ENCODE results near the gene VPS4A. TPM values are rescaled to one million over a fixed set of nuclear protein-coding genes. Genes with fewer than 3 reads are reported as not detected.

The VPS4A gene
- total and polyA plus RNA-seq, 2 of the 8 experiments (the other 6 are each of a cell fraction or from before 2014, with no cell fraction given): 14.1 to 24.1 TPM

DNA sequence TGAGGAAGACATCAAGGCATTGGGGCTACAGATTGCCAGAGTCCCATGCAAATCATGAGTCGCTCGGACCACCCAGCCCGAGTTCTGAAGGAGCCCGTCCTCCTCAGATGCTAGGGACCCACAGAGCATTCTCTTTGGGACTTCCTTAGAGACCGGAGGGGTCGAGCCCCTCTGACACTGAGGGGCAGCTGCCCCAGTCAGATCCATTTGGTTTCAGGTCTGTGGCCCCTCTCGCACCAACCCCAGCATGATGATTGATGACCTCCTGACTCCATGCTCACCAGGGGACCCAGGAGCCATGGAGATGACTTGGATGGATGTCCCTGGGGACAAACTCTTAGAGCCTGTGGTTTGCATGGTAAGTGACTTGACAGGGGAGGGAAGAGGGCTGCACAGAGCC is 11.2 kb downstream of the VPS4A start:
- CTCF ChIA-PET (ENCODE audit: partially characterized antibody): interaction anchor here (3.4 kb wide), 1 partner anchor 16 kb away, joined by 10 read pairs; the partner anchor contains the start of genes COG8 and NIP7
- H3K36me3 ChIP-seq (ENCODE audit: control insufficient read depth in 2 of 4, insufficient read depth in 4 of 4, low read length in 3 of 4): peaks cover 26 to 84% (median 53%) of the 10 kb centered on the region in 4 experiments
- peaks cover 9 to 37% of the 10 kb centered on the region in 2 experiments for H4K20me1 ChIP-seq (replicated peaks in 1 of 2; ENCODE audit: control insufficient read depth in 1 of 2, insufficient read depth in 2 of 2, low read length in 2 of 2)
- TF ChIP-seq SIRT6 (IDR thresholded peaks at IDR 0.05; ENCODE audit: low read length): no peak
- TF ChIP-seq KDM5A (IDR thresholded peaks at IDR 0.05; ENCODE audit: low read length): no peak
- TF ChIP-seq TAF7 (optimal IDR thresholded peaks at IDR 0.05; ENCODE audit: borderline replicate concordance, low read depth, low read length): no peak
- TF ChIP-seq SP4 (IDR thresholded peaks at IDR 0.05; ENCODE audit: low read length): no peak
- TF ChIP-seq TCF12 (IDR thresholded peaks at IDR 0.05; ENCODE audit: low read depth, low read length): no peak
- TF ChIP-seq YY1 (IDR thresholded peaks at IDR 0.05; ENCODE audit: low read depth, low read length): no peak
- TF ChIP-seq POLR2A (IDR thresholded peaks at IDR 0.05; ENCODE audit: control extremely low read depth in 1 of 2, low read depth in 2 of 2, low read length in 2 of 2): no peak
- TF ChIP-seq, protein P1, sequence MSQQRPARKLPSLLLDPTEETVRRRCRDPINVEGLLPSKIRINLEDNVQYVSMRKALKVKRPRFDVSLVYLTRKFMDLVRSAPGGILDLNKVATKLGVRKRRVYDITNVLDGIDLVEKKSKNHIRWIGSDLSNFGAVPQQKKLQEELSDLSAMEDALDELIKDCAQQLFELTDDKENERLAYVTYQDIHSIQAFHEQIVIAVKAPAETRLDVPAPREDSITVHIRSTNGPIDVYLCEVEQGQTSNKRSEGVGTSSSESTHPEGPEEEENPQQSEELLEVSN (IDR thresholded peaks at IDR 0.05): no peak
- no peak for TF ChIP-seq RBBP5 (IDR thresholded peaks at IDR 0.05; ENCODE audit: borderline replicate concordance, low read depth, low read length)
- TF ChIP-seq RAD21 (IDR thresholded peaks at IDR 0.05 in 1 of 2, conservative IDR thresholded peaks at IDR 0.05 in 1 of 2; ENCODE audit: low read depth in 2 of 2, low read length in 2 of 2): no peak
- no peak for TF ChIP-seq HDAC6 (IDR thresholded peaks at IDR 0.05; ENCODE audit: low read depth, low read length)
- no peak for TF ChIP-seq RNF2 (IDR thresholded peaks at IDR 0.05; ENCODE audit: borderline replicate concordance, low read depth, low read length, missing control alignments, poor library complexity, severe bottlenecking)
- no peak for TF ChIP-seq NANOG (IDR thresholded peaks at IDR 0.05; ENCODE audit: insufficient read depth, low read depth, low read length, poor library complexity, severe bottlenecking)

More for the DNA sequence above, 11.2 kb downstream of the VPS4A start:
- no peaks in the 10 kb centered on the region for H3K27me3 ChIP-seq (replicated peaks in 1 of 4; ENCODE audit: control insufficient read depth in 3 of 4, extremely low read depth in 1 of 4, insufficient read depth in 3 of 4, low read length in 3 of 4)
- H3K4ac ChIP-seq (replicated peaks; ENCODE audit: insufficient read length, low read depth, low read length): no peak overlapping the region
- no peak overlapping the region for H2AK5ac ChIP-seq (ENCODE audit: low read depth, low read length)
- H2BK5ac ChIP-seq (ENCODE audit: low read depth, low read length): no peak overlapping the region
- no peak overlapping the region for H2BK120ac ChIP-seq (replicated peaks; ENCODE audit: low read depth, low read length)
- H4K8ac ChIP-seq (ENCODE audit: extremely low read depth, insufficient read depth, low read length): no peak overlapping the region
- no peak for DNase-seq (ENCODE audit: low read depth in 1 of 2, low spot score in 2 of 2)
- no peak overlapping the region for H4K91ac ChIP-seq (replicated peaks; ENCODE audit: insufficient read length, low read length)
- no peak overlapping the region for H2BK12ac ChIP-seq (ENCODE audit: low read depth, low read length)
- H2BK15ac ChIP-seq (ENCODE audit: low read length): no peak overlapping the region
- no peak for FAIRE-seq
- no peaks in the 10 kb centered on the region for H3K4me1 ChIP-seq (replicated peaks in 1 of 4; ENCODE audit: control insufficient read depth in 3 of 4, insufficient read depth in 4 of 4, low read length in 3 of 4)
- H3K23ac ChIP-seq (ENCODE audit: insufficient read length): no peak overlapping the region
- H3K9me3 ChIP-seq (ENCODE audit: insufficient read depth in 2 of 2, low read depth in 1 of 2, low read length in 1 of 2): no peaks in the 10 kb centered on the region
- H3K4me3 ChIP-seq (ENCODE audit: extremely low read depth in 1 of 4, insufficient read depth in 2 of 4, low read depth in 3 of 4, low read length in 4 of 4): no peak overlapping the region
- peaks cover 0 to 41% of the 10 kb centered on the region in 2 experiments; a peak in 3 of 4 replicates for H3K79me2 ChIP-seq (ENCODE audit: control insufficient read depth in 1 of 2, insufficient read depth in 2 of 2, low read length in 2 of 2)
- no peak overlapping the region for H3K27ac ChIP-seq (ENCODE audit: low read depth, low read length)
- H2AFZ ChIP-seq (ENCODE audit: low read length): no peak overlapping the region
- WGBS, 2 experiments (ENCODE audit: extremely low coverage in 1 of 2, insufficient coverage in 1 of 2, insufficient read length in 1 of 2, insufficient replicate concordance in 2 of 2, low coverage in 1 of 2, low lambda C conversion rate in 2 of 2, missing lambda C conversion rate in 1 of 2): 96% methylated on average over 7 of the region's 7 CpGs; no CpG with 5 or more reads in 1 of the 2 experiments
- no peak overlapping the region for H3K4me2 ChIP-seq (ENCODE audit: insufficient read depth in 1 of 2, low read depth in 2 of 2, low read length in 2 of 2)
- no peak overlapping the region for H3K14ac ChIP-seq (ENCODE audit: insufficient read length)
- no peak overlapping the region for H3K56ac ChIP-seq (replicated peaks; ENCODE audit: insufficient read length, low read depth, low read length)
- POLR2A ChIA-PET (ENCODE audit: partially characterized antibody): interaction anchor here (0.6 to 29.8 kb wide), 4 partner anchors 2 to 250 kb away, joined by 3 to 497 read pairs (median 250); partner anchors contain the start of genes COG8, NIP7, PDF and TMED6
- H3K9ac ChIP-seq (replicated peaks in 1 of 4; ENCODE audit: extremely low read depth in 1 of 4, low read depth in 3 of 4, low read length in 3 of 4): no peak overlapping the region
- H4K5ac ChIP-seq (ENCODE audit: insufficient read length, low read depth, low read length): no peak overlapping the region
- H2BK20ac ChIP-seq (ENCODE audit: low read length): no peak overlapping the region
- no peaks in the 10 kb centered on the region; the same call in 1 of the 2 replicates for H3K23me2 ChIP-seq (ENCODE audit: low read depth, low read length)
- no peak overlapping the region for H3K18ac ChIP-seq (ENCODE audit: extremely low read depth, low read length)
- H3K79me1 ChIP-seq (ENCODE audit: low read depth, low read length): peaks cover 8% of the 10 kb centered on the region

Data from H1 (cell line).